ENCODE measurements around the gene EDNRA. TPM values are rescaled to one million over a fixed set of nuclear protein-coding genes. Genes with fewer than 3 reads are reported as not detected.

Gene EDNRA
- total and polyA plus RNA-seq, 2 of the 8 experiments (the other 6 are each of a cell fraction or from before 2014, with no cell fraction given) = 1.7 to 3.3 TPM

GRCh38 chr4:147548256-147548655 lies 67.4 kb downstream of the EDNRA start:
- Histone ChIP-seq H3K23me2 (ENCODE audit: low read depth, low read length) (no peaks in the 10 kb centered on the region), H2BK15ac (ENCODE audit: low read length) (no peak overlapping the region), H3K4ac (replicated peaks; ENCODE audit: insufficient read length, low read depth, low read length) (no peak overlapping the region), H2BK5ac (ENCODE audit: low read depth, low read length) (no peak overlapping the region), H2BK20ac (ENCODE audit: low read length) (no peak overlapping the region), H3K4me2 (ENCODE audit: insufficient read depth in 1 of 2, low read depth in 2 of 2, low read length in 2 of 2) (no peak overlapping the region), H4K8ac (ENCODE audit: extremely low read depth, insufficient read depth, low read length) (no peak overlapping the region), H2AFZ (ENCODE audit: low read length) (no peak overlapping the region), H3K4me3 (ENCODE audit: extremely low read depth in 1 of 4, insufficient read depth in 2 of 4, low read depth in 3 of 4, low read length in 4 of 4) (no peak overlapping the region), H3K27me3 (replicated peaks in 1 of 4; ENCODE audit: control insufficient read depth in 3 of 4, extremely low read depth in 1 of 4, insufficient read depth in 3 of 4, low read length in 3 of 4) (no peaks in the 10 kb centered on the region), H3K36me3 (ENCODE audit: control insufficient read depth in 2 of 4, insufficient read depth in 4 of 4, low read length in 3 of 4) (no peaks in the 10 kb centered on the region), H3K27ac (ENCODE audit: low read depth, low read length) (no peak overlapping the region), H3K9ac (replicated peaks in 1 of 4; ENCODE audit: extremely low read depth in 1 of 4, low read depth in 3 of 4, low read length in 3 of 4) (no peak overlapping the region), H3K79me2 (ENCODE audit: control insufficient read depth in 1 of 2, insufficient read depth in 2 of 2, low read length in 2 of 2) (no peaks in the 10 kb centered on the region), H3K23ac (ENCODE audit: insufficient read length) (no peak overlapping the region), H3K9me3 (ENCODE audit: insufficient read depth in 2 of 2, low read depth in 1 of 2, low read length in 1 of 2) (peaks cover 3 to 8% of the 10 kb centered on the region in 2 experiments; a peak in 2 of 4 replicates), H4K91ac (replicated peaks; ENCODE audit: insufficient read length, low read length) (no peak overlapping the region), H3K79me1 (ENCODE audit: low read depth, low read length) (no peaks in the 10 kb centered on the region), H3K18ac (ENCODE audit: extremely low read depth, low read length) (no peak overlapping the region), H4K5ac (ENCODE audit: insufficient read length, low read depth, low read length) (no peak overlapping the region), H3K4me1 (replicated peaks in 1 of 4; ENCODE audit: control insufficient read depth in 3 of 4, insufficient read depth in 4 of 4, low read length in 3 of 4) (no peaks in the 10 kb centered on the region), H3K14ac (ENCODE audit: insufficient read length) (no peak overlapping the region), H3K56ac (replicated peaks; ENCODE audit: insufficient read length, low read depth, low read length) (no peak overlapping the region), H4K20me1 (replicated peaks in 1 of 2; ENCODE audit: control insufficient read depth in 1 of 2, insufficient read depth in 2 of 2, low read length in 2 of 2) (no peaks in the 10 kb centered on the region), H2AK5ac (ENCODE audit: low read depth, low read length) (no peak overlapping the region), H2BK12ac (ENCODE audit: low read depth, low read length) (no peak overlapping the region), H2BK120ac (replicated peaks; ENCODE audit: low read depth, low read length) (no peak overlapping the region)
- DNase-seq (ENCODE audit: low read depth in 1 of 2, low spot score in 2 of 2) (no peak), FAIRE-seq (no peak)
- POLR2A ChIA-PET (ENCODE audit: partially characterized antibody) = no interaction called here
- CTCF ChIA-PET (ENCODE audit: partially characterized antibody) = interaction anchor here (1.0 to 1.5 kb wide), 3 partner anchors 11 to 42 kb away, joined by 3 to 6 read pairs (median 5); no protein-coding TSS in a partner anchor
- 85% methylated on average over 2 of the region's 2 CpGs; no CpG with 5 or more reads in 1 of the 2 experiments for WGBS, 2 experiments (ENCODE audit: extremely low coverage in 1 of 2, insufficient coverage in 1 of 2, insufficient read length in 1 of 2, insufficient replicate concordance in 2 of 2, low coverage in 1 of 2, low lambda C conversion rate in 2 of 2, missing lambda C conversion rate in 1 of 2)
- TF ChIP-seq FOSL1 (IDR thresholded peaks at IDR 0.05; ENCODE audit: insufficient read depth, low read depth, low read length) (no peak), RXRA (IDR thresholded peaks at IDR 0.05; ENCODE audit: insufficient read depth, low read depth, low read length) (no peak), YY1 (IDR thresholded peaks at IDR 0.05; ENCODE audit: low read depth, low read length) (no peak), CHD1 (IDR thresholded peaks at IDR 0.05; ENCODE audit: low read depth, low read length) (no peak), CTCF (IDR thresholded peaks at IDR 0.05; ENCODE audit: control extremely low read depth in 1 of 3, insufficient read depth in 1 of 3, low read depth in 1 of 3, low read length in 3 of 3) (no peak), TEAD4 (IDR thresholded peaks at IDR 0.05; ENCODE audit: low read depth, low read length) (no peak), RNF2 (IDR thresholded peaks at IDR 0.05; ENCODE audit: borderline replicate concordance, low read depth, low read length, missing control alignments, poor library complexity, severe bottlenecking) (no peak), POLR2A (IDR thresholded peaks at IDR 0.05; ENCODE audit: control extremely low read depth in 1 of 2, low read depth in 2 of 2, low read length in 2 of 2) (no peak), E2F6 (IDR thresholded peaks at IDR 0.05) (no peak), SIN3A (conservative IDR thresholded peaks at IDR 0.05 in 1 of 2, IDR thresholded peaks at IDR 0.05 in 1 of 2; ENCODE audit: low read depth in 1 of 2, low read length in 2 of 2) (no peak)

Data from H1 (cell line).